Adipose tissue (tissue), 3 donors: Measurements from ENCODE around the gene ZNF511. TPM values are rescaled to one million over a fixed set of nuclear protein-coding genes. Genes with fewer than 3 reads are reported as not detected.

Experiments
- H3K27ac ChIP-seq: one replicate; pipeline ENCODE4 v1.5.1; 2013; ENCODE audit warnings: low read depth, low read length
- WGBS, 3 donors: extraction: QIAGEN DNeasy Blood & Tissue Kit; methylation state at CpG; one replicate each; pipeline ENCODE4 v1.1.7; 2013; 5-methylcytosine and 5-hydroxymethylcytosine counted together
- polyA plus RNA-seq, 3 donors: library from polyadenylated mRNA; stranded (reverse); fragments of 200-250 nt; gene quantifications; one replicate each; pipeline ENCODE4 v1.2.3, GENCODE V29; 2013
- donor health status: healthy with polysubstance abuse.
- donor health status: Bipolar disorder and iron deficiency.
- donor health status: healthy.

The ZNF511 gene
- polyA plus RNA-seq, 3 donors, result 19.8 to 43.9 (median 29.7) TPM

DNA sequence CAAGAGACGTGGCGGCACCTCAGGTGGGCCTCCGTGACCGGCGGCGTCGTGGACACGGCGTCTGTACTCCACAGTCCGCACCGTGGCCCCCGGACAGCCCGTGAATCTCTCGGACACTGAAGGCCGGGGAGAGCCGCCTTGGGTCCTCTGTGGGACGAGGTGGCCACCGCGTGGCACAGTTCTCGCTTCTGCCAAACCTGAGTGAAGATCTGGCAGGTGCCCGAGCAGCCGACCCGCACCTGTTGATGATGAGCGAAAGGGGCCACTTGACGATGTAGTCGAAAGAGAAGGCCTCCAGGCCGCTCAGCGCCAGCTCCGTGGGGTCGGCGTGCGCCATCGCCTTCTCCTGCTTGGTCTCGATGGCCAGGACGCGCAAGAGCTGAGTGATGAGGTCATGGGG lies 23.5 kb upstream of the ZNF511 start:
- no peak overlapping the region for H3K27ac ChIP-seq
- WGBS, 3 donors, result 96 to 97% (median 96%) methylated on average over 35 to 36 of the region's 36 CpGs

DNA sequence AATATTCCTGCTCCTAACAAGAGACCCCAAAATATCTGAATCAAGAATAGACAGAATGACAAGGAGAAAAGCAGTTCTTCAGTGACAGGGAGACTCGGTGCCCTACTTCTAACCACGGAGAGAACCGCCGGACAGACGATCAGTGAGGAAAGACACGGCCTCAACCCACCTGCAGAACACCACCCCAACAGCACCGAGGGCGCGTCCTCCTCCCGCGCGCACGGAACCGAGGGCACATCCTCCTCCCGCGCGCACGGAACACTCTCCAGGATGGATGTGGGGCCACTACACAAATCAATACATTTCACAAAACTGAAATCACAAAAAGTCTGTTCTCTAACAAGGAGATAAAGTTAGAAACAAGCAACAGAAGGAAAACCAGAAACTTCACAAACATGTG lies 22.3 kb upstream of the ZNF511 start:
- no peak overlapping the region for H3K27ac ChIP-seq
- WGBS, 3 donors, result 84 to 92% (median 89%) methylated on average over 18 of the region's 18 CpGs

DNA sequence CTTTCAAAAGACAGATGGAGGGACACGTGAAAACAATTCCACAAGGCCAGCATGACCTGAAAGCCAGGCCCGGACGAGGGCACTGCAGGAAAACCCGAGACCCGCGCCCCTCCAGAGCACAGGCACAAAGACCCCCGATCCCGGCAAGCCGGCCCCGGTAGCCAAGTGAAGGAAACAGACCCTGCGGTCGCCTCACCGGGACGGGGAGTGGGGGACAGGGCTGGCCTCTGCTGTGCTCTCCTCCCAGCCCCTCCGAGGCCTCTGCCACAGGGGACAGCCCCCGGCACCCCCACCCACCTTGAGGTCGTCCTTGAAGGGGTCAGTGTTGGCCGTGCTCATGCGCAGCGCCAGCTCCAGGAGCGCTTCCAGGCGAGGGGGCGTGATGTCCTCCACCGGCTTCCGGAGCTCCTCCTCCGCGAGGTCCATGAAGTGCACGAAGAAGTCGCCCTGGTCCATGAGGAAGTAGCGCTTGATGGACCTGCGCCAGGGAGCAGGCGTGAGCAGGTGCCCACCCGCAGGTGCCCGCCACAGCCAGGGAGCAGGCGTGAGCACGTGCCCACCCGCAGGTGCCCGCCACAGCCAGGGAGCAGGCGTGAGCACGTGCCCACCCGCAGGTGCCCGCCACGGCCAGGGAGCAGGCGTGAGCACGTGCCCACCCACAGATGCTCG lies 20.7 kb upstream of the ZNF511 start:
- 94 to 96% (median 95%) methylated on average over 41 to 46 of the region's 46 CpGs for WGBS, 3 donors
- H3K27ac ChIP-seq, result no peak overlapping the region

DNA sequence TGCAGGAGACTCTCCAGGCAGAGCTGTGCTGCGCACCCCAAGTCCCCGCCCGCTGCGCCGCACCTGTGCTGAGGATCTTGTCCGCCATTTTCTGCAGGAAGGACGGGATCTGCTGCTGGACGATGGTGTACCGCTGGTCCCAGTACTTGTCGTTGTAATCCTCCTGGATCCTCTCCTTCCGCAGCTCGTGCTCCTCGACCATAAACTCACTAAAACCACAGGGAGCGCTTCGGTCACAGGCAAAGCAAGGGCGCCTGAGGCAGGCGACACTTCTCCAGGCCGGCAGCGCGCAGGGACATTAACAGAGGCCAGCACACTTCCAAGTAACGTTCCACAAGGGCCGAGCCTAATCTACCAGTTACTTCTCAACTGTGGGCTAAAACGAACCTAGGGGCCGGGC lies 19.0 kb upstream of the ZNF511 start:
- no peak overlapping the region for H3K27ac ChIP-seq
- 94 to 96% (median 96%) methylated on average over 24 of the region's 24 CpGs for WGBS, 3 donors

DNA sequence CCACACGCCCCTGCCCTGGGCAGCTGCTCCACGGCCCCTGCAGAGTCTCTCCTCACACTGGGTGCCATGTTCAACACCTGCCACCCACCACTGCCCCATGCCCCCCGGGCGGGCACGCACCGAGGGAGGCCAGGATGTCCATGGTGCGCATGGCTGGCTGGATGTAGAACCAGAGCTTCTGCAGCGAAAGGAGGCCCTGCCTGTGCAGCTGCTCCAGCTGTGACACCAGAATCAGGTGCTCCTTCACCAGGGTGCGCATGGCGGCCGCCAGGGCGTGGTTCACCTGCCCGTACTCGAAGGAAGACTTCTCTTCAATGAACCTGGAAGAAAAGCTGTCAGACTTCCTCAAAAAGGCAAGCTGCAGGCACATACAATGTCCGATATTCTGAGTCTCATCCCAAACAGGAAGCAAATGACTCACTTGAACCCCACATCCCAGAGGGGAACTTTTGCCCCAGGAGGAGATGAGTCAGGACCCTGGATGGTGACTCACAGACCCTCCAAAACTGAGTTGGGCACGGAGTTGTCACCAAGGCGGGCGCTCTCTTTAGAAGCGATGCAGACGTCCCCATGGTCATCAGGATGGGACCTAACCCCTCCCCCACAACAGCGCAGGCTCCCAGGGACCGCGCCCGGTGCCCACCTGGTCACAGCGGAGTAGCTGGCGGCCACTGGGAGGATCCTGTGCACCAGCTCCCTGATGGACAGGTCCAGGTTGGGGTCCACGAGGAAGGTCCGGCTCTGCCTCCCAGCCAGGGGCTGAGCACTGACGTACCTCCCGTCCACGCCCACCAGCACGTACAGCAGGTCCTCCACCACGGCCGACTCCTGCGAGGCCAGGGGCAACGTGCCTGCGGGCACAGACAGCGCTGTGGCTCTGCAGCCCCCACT lies 15.6 kb upstream of the ZNF511 start:
- H3K27ac ChIP-seq, result no peak overlapping the region
- WGBS, 3 donors, result 88 to 95% (median 89%) methylated on average over 38 of the region's 38 CpGs

DNA sequence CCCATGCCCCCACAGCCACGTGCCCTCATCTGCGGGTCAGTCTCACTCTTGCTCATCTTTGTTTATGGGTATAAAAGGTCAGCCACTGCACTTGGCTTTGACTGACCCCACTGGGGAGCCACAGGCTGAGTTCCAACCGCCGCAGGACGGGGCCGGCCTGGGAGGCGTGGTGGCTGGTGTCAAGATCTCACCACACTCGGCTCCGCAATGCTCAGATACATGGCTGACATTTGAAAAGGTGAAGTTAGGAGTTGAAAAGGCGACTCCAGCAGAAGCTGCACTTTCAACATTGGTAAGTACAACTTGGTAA lies 14.9 kb upstream of the ZNF511 start:
- no peak overlapping the region for H3K27ac ChIP-seq
- WGBS, 3 donors, result 82 to 91% (median 85%) methylated on average over 10 of the region's 10 CpGs

DNA sequence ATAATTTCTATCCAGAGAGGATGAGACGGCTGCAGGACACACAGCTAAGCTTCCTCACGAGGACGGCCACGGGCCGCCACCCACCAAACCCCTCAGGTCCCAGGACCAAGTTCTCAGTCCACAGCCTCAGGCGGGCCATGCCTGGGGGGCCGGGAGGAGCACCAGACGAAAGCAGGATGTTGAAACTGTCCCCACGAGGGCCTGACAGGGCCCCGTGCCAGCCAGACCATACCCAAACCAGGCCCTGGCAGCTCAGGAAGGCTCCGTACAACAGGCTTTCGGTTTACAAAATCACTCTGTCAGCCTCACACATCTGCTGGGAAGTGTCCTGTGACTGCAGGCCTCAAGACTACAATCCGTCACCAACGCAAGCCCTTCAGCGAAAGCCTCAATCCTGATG lies 14.5 kb upstream of the ZNF511 start:
- WGBS, 3 donors, result 65 to 88% (median 75%) methylated on average over 15 of the region's 15 CpGs
- H3K27ac ChIP-seq, result no peak overlapping the region

DNA sequence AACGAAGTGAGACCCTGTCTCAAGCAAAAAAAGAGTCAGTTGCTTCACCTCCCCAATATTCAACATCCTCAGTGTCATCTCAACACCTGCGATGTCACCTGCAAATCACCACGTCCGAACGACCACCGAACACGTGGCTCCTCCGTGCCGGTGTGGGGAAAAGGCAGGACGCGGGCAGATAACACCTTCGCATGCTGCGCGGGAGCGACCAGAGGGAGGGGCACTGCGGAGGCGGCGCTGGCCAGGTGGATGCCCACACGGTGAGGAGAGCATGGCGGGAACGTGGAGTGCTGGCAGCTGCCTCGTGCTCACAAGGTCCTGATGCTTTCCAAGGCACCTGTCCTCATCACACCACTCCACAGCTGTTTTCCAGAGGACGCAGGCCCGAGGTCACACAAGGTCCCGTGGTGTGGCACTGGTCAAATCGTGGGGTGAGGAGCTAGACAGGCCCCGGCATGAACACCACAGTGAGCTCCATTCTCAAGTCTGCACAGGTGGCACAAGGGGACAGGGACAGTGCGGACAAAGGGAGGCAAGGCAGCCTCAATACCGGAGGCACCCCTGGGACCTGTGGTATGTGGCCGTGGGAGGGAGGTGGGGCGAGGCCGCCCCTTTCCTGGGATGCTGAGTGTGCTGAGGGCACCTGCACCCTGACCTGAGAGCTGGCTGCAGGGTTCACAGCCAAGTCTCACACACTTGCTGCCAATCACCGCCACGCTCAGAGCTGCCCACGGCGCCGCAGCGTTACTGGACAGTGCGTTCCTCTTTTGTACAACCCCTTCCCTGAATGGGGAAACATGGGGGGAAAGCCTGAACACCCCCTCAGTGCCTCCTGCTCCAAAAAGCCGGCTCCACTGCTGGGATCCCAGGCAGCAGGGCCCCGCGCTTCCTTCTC lies 13.0 kb upstream of the ZNF511 start:
- WGBS, 3 donors, result 93 to 95% (median 94%) methylated on average over 40 to 42 of the region's 42 CpGs
- no peak overlapping the region for H3K27ac ChIP-seq

DNA sequence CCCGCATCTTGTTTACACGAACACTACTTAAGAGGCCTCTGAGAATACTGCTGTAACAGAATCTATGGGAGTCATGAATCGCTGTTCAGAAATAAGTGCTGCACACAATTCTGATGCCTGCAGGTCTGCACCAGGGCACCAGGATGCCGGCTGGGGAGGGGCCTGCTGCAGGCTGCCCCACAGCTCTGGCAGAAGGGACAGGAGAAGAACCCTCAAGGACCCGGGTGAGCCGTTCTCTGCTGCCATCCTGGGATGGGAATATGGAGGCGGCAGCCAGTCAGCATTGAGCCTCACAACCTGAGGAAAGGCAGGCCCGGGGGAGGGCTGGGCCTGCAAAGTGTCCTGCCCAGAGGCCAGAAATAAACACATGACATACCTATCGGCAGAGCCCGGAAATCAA lies 11.2 kb upstream of the ZNF511 start:
- H3K27ac ChIP-seq, result no peak overlapping the region
- 91 to 96% (median 94%) methylated on average over 10 of the region's 10 CpGs for WGBS, 3 donors

DNA sequence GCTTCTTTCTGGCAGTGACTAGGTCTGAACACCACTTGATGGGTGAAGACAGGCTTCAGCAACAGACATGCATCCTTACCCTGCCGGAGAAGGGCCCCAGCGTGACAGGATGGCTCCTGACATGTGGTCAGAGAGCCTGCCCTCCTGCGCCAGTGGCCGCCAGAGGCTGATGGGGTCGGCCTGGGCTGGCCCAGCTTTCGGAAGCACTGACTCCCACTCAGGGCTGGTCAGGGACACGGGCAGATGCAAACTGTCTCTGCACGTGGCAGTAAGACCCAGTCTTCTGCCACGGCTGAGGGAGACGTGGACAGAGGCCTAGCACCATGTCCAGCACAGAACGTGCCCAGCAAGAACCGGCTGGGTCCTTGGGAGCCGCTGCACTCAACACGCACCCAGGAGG lies 10.2 kb upstream of the ZNF511 start:
- 91 to 94% (median 93%) methylated on average over 14 of the region's 14 CpGs for WGBS, 3 donors
- H3K27ac ChIP-seq, result no peak overlapping the region

DNA sequence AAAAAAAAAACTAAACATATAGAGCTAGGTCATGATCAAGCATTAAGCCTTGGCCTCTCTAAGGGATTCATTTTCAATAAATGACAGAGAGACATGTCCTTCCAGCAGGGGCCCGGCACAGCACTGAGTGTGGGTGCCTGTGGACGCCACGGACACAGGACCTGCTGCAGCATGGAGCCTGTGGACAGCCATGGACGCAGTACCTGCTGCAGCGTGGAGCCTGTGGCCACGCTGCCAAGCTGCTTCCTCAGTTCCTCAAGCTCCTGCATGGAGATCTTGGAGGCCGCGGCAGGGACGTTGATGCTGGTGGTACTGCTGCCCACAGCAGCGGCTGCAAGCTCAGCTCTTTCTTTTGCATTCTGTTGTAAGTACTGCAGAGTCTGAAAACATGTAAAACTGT lies 9.5 kb upstream of the ZNF511 start:
- WGBS, 3 donors, result 88 to 90% (median 90%) methylated on average over 10 of the region's 10 CpGs

DNA sequence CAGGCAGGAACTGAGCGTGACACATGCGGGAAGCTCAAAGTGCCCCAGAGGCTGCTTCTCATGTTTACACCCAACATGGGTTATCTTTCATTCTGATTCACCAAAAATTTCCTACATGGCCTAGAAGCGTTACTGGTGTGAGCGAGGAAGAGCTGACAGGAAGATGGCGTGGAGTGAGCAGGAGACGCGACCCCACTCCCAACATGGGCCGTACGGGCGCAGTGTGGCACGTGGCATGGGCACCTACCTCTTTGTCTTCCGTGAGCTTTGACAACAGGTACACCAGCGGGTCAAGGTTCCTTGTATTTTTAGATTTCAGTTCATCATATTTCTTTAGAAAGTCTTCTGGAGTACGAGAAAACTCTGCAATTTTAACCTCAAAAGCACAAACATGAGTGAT lies 9.0 kb upstream of the ZNF511 start:
- H3K27ac ChIP-seq, result no peak overlapping the region
- WGBS, 3 donors, result 93 to 97% (median 95%) methylated on average over 14 of the region's 14 CpGs

More for the DNA sequence above, 9.5 kb upstream of the ZNF511 start:
- no peak overlapping the region for H3K27ac ChIP-seq

DNA sequence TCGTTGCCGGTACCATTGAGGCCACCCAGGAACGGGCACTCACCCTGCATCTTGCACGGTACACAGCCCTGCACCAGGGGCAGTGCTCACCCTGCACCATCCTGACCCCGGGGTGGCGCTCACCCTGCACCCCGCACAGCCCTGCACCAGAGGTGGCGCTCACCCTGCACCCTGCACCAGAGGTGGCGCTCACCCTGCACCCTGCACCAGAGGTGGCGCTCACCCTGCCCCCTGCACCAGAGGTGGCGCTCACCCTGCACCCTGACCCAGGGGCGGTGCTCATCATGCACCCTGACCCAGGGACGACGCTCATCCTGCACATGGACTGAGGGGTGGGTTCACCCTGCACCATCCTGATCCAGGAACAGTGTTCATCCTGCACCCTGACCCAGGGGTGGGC lies 6.5 kb upstream of the ZNF511 start:
- 96 to 99% (median 97%) methylated on average over 14 of the region's 14 CpGs for WGBS, 3 donors
- no peak overlapping the region for H3K27ac ChIP-seq

DNA sequence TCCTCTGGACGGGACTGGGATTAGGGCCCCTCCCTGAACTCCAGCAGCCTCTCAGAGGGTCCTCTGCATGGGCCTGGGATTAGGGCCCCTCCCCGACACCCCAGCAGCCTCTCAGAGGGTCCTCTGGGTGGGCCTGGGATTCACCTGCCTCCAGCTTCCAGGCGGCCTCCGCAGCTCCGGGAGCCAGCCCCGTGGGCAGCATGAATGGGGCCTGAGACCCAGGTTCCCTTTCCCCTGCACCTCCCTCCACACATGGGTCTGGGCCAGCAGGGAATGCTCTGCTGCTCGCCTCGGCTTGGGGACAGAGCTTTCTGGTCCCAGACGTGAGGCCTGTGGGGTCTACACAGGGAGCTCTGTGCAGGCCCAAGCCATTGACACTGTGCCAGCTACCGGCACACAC lies 5.5 kb upstream of the ZNF511 start:
- 84 to 90% (median 90%) methylated on average over 9 to 10 of the region's 10 CpGs for WGBS, 3 donors
- H3K27ac ChIP-seq, result no peak overlapping the region

DNA sequence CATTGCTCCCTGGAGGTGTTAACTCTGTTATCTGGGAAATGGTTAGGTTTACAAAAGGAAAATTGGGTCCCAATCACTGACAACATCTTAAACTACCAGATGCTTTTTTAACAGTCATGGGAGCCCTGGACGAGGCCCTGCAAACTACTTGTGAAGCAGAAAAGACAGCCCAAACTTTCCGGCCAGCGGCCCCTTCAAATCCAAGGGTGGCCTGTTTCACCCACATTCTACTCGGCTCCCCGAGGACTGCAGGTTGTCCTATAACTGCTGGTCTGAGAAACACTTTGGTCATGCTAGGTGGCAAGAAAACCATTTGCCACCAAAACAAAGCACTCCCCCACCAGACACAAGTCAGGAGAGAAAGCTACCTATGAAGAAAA lies 2.6 kb upstream of the ZNF511 start:
- H3K27ac ChIP-seq, result no peak overlapping the region
- 94 to 96% (median 95%) methylated on average over 5 of the region's 5 CpGs for WGBS, 3 donors

DNA sequence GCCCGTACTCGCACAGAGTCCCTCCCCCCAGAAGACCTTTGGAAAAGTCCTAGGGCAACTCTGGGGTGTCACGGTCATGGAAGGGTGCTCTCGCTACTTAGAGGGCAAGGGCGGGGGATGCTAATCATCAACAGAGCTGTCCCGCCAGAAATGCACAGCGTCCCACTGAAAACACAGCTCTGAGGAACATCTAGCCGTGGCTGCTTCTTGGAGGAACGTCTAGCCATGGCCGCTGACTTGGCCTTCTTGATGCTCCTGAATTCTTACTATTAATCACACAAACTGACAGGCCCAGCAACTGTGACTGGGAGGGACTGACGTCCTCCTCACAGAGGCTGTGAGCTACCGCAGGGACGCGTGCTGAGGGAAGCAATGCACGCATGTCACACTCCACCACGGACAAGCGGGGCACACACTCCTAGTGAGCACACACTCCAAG lies 1.8 kb upstream of the ZNF511 start:
- H3K27ac ChIP-seq, result no peak overlapping the region
- whole genome bisulfite sequencing, 3 donors, result 81 to 86% (median 86%) methylated on average over 17 of the region's 17 CpGs

DNA sequence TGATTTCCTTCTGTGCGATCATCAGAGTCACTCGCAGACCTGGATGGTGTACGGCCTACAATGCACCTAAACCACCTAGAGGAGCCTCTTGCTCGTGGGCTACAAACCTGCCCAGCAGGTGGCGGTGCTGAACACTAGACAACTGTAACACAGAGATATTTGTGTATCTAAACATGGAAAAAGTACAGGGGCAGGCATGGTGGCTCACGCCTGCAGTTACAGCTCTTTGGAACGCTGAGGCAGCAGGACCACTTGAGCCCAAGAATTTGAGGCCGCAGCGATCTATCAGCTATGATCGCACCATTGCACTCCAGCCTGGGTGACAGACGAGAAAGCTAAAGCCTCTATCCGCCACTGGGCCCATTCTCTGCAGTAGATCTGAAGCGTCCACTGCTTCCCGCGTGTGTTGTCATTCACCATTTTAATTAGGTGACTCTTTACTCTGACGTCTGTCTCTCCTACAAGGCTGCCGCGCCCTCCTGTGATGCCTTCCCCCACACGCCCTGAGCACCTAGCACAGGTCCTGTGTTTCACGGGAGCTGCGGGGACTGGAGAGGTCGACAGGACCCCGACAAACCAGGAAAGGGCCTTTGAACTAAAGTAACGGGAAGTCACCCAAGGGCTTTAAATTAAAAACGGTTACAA lies 816 bp upstream of the ZNF511 start:
- no peak overlapping the region for H3K27ac ChIP-seq
- WGBS, 3 donors, result 1 to 5% (median 4%) methylated on average over 25 of the region's 25 CpGs

DNA sequence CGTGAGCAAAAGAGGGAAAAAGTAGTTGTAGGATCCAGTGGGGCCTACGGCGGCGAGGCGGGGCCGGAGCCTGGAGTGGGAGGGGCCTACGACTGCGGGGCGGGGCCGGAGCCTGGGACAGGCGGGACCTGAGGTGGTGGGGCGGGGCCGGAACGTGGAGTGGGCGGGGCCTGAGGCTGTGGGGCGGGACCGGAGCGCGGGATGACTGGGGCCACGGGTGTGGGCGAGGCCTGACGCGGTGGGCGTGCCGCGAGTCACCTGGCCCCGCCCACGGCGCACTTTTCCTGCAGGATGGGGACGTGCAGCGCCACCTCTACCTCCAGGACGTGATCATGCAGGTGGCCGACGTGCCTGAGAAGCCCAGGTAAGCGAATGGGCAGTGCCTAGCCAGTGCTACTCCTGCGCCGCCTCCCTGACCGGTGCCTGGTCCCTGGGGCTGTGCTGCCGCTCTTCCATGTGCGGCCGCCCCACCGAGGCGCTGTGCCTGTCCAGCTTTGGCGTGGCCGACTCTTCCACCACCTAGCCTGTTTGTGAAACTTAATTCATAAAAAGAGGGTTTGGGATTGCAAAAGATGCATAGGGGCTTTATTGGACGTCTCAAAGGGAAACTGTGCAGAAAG lies 496 bp downstream of the ZNF511 start:
- H3K27ac ChIP-seq, result peak overlapping the region; percentile 73
- WGBS, 3 donors, result 16 to 29% (median 26%) methylated on average over 43 to 46 of the region's 46 CpGs
